Stimulated activated CD4-positive, alpha-beta T cell treated with anti-CD3 and anti-CD28 coated beads, Interleukin-4, amount 100 ng/mL, for 48 hours (primary cell): Measurements from ENCODE around the gene CTSO.
A peak's percentile ranks its signal among the peaks of the same experiment; 100 is the strongest.

Experiments
- DNase-seq, 2 donors: peaks; one replicate each; pipeline ENCODE4 v3.0.0-alpha.2; 2020; ENCODE audit warnings: low read depth in 2 of 2

CTSO gene, protein sequence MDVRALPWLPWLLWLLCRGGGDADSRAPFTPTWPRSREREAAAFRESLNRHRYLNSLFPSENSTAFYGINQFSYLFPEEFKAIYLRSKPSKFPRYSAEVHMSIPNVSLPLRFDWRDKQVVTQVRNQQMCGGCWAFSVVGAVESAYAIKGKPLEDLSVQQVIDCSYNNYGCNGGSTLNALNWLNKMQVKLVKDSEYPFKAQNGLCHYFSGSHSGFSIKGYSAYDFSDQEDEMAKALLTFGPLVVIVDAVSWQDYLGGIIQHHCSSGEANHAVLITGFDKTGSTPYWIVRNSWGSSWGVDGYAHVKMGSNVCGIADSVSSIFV

DNA sequence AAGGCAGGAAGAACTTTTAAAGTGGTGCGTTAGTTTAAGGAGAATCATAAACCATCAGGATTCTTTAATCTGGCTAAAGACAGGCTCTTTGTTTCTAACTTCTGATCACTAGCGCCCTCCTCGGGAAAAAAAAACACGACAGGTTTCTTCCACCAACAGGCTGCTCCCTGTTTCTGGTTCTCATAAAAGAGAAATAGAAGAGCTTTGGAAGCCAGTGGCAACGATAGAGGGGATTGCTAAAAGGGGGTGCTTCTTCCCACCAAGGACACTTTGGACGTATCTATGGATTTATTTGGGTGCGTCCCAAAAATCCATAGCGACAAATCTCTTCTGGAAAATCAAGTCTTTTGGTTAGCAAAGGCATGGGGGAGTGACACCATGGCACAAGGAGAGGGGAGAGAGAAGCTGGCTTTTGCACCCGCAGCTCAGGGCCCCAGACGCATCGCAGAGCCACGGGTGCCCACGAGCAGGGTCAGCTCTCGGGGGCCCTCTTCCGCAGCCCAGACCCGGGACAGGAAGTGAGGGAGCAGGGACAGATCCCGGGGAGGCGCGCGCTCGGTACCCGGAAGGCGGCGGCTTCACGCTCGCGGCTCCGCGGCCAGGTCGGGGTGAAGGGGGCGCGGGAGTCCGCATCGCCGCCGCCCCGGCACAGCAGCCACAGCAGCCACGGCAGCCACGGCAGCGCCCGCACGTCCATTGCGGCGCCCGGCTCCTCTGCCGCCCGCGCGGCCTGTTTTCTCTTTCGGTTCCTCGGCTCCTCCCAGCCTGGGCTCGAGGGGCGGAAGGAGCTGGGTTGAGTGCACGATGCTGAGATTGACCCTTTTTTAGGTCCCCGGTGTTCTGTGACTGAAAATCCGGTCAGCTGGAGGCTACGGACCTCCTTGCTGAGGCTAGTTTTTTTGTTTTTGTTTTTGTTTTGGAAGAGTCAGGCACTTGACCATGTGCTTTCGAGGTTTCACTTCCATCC lies at the start of gene CTSO:
Gene CTSO, minus strand, starts transcription at position 716 of the 967 bp plus-strand sequence. Its CDS starts 19 bp downstream, at position 697.
- DNase-seq = peak; percentile 51 to 58

DNA sequence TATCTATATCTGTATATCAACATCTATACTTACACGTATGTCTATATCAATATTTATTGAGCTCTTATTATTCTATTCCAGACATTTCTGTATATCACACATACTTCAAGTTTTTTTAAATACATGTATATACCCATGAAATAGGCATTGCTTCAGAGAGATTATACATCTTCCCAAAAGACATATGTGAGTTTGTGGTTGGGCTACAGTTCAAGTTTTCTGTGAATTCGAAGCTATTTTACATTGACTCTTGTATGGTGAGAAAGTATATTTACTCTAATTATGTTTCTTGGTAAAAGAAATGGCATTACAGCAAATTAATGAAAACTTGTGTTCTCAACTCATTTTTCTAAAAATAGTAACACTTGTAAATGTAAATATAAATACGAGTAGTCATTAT lies 46.8 kb upstream of the CTSO start:
- no peak for DNase-seq

DNA sequence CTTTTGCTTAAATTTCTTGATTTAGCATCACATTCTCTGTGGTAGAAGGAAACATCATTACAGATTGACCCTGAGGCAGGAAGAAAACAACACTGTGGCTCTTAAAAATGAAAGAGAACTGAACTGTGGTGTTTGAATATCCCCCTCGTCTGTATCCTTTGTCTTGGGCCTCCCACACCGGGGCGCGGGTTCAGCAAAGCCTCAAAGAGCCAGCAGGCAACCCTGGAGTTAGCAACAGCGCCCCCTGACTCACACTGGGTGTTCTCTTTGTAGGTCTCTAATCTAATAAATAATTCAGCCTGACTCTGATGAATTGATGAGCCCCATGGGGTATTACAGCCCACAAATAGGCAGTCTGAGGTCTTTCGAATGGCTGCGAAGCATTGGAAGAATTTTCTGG lies 46.1 kb upstream of the CTSO start:
- DNase-seq = no peak

DNA sequence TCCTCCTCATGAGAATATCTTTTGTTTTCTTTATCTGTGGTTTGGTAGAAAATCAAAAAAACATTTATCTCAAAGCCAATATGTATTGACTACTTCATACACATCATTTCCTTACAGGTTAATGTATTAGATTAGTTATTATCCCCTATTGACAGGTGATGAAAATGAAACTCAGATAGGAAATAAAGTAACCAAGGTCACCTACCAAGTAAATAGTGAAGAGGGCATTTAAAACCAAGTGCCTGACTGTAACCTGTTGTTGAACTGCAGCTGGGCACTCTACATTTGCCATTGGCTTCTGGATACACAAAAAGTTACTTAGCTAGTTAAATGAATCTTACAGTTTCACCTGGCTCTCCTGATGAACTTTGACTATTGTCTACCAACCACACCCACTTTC lies 41.4 kb upstream of the CTSO start:
- DNase-seq = no peak

DNA sequence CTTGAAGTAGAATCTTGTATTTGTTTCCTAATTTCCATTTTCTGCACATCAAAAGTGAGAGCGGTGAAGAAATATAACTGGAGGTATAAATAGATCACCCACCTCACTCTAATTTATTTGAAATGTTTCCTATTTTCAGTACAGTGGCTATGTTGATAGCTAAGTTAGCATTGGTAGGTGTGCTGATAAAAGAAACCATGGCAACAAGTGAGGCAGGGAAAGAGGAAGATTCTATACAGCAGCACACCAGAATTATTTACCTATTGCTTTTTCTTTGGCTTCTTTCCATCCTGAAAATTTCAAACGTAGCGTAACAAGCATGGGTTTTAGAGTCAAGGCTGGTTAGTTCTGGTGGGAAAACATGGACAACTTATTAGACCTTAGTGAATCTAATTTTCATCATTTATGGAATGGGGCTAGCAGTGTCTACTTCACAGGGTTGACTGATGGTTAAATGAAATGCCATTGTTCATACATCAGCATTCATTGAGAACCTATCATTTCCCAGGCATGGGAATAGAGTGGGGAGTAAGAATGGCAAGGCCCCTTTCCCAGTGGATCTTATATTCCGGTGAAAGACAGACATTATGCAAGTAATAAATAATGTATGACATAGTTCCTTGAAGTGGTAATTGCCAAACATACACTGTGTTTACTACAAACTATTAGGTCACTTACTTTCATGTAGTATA lies 30.6 kb upstream of the CTSO start:
- no peak for DNase-seq

DNA sequence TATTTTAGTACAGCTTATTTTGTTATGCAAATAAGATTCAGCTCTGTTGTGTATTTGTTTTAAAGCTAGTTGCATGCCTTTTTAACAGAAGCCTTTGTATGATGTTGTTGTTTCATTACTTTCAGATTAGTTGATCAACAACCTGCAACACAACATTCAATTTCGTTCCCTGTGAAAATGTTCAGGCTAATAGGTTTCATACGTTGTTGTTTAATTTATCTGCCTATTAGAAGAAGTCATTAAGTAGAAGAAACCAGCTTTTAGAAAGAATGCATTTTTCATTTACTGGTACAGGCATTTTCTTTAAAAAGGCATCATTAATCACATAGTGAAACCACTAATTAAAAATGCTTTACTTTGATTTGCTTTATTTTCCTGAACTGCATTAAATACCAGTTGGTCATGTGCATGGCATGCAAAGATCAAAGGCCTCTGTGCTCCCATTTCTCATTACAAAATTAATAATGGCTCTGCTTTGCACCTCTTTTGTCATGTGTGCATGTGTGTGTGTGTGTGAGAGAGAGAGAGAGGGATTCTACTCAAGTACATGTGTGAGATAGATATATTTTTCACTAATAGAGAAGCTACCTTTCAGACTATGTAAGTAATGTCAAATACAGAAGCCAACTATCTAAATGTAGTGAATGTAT lies 29.2 kb upstream of the CTSO start:
- no peak for DNase-seq

DNA sequence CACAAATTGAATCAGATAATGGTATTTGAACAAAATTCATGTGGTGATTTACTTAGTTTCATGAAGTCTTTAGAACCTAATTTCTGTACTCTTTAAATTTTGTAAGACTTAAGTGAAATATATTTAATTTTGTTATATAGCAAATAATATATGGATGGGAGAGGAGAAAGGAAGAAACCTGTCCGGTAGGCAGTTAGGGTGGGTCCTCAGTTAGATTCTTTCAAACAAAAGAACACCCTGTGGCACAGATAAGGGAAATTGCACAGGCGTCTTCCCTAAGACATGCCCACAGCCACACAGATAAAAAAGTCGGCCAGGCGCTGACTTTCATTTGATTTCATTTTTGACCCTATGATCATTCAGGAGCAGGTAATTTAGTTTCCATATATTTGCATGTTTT lies 25.1 kb upstream of the CTSO start:
- DNase-seq = no peak

DNA sequence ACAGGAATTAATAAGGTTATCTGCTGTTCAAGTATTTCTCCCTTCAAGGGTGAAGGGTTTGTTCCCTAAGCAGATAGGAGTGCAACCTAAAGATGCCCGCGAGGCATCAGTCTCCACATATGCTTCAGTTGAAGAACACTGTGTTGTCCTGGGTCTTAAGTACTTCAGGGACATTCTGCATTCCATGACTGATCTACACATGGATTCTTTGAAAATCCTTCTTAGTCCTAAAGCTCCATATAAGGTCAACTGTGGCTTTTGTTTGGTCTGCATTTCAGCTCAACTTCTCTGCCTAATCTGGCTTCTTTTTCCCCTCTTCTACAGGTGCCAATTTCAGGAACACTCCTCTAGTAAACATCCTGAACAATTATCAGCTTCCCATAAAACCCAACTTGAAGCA lies 21.8 kb upstream of the CTSO start:
- no peak for DNase-seq

DNA sequence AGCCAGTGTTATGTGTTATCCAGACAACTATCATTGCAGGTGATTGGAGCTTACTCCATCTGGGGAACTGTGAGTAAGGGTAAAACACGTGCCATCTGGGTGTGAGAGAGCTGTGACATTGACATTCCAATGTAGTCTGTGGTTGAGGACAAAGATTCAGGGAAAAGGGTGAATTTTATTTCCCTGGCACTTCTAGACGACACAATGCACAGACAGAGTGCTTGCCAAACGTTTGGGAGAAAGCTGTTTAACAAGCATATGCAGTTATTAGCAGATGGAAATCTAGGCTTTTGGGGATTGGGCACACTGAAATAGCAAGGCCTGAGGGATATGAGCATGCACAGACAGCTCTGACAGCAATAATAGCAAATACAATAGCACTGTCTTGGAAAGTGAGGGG lies 21.3 kb upstream of the CTSO start:
- no peak for DNase-seq

DNA sequence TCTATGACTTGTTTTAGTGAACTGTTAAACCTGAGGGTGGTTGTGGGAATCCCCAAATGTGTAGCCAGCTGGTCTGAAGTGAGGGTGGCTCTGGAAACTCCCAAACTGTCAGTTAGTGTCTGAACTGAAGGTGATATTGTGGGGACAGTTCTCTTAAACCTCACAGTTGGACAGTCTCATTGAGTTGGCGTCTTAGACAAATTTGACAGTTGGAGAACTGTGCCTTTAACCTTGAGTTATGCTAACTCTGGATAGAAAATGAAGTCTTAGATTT lies 20.7 kb upstream of the CTSO start:
- no peak for DNase-seq

DNA sequence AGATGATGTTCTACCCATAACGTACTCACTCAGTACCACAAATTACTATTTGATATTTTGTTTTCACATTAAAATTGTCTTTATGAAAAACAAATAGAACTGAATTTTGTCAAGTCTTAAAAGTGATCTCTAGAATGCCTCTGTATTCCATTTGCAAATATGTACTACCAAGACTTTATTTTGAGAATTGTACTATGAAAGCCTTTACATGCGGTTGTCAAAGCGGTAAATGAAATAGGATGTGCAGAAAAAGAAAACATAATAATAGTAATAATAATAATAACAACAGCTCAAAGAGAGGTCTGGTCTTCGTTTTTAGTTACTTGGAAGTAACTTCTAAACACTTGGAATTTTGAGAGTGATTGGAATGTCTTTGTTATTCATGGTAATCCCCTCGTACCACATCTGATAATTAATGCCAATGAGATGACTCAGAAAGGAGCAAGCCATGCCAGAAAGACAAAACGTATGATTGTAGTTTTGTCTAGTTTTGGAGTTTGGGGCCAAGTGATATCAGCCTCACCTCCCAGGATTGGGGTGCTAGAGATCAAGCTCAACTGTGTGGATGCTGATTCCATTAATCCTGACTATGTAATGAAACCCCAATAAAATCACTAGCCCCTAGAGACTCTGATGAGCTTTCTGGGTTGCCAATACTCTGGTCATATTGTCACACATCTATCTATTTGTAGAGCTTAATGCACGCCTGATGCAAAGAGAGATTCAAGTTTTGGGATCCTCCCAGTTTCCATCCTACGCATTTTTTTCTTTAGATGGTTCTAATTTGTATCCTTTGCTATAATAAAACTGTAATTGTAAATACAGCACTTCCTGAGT lies 20.2 kb upstream of the CTSO start:
- no peak for DNase-seq

DNA sequence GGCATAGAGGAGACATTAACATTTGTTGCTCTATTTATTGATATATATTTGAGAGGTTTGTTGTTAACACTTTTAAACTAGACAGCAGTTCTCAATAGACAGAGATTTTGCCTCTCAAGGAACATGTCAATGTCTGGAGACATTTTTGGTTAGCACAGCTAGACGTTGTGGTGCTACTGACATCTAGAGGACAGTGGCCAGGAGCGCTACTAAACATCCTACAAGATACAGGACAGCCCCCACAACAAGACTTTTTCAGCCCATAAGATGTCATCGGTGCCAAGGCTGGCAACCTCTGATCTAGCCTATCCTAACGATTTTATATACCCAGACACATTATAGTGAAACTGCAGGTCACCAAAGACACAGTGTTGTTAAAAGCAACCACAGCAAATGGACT lies 18.4 kb upstream of the CTSO start:
- DNase-seq = no peak

DNA sequence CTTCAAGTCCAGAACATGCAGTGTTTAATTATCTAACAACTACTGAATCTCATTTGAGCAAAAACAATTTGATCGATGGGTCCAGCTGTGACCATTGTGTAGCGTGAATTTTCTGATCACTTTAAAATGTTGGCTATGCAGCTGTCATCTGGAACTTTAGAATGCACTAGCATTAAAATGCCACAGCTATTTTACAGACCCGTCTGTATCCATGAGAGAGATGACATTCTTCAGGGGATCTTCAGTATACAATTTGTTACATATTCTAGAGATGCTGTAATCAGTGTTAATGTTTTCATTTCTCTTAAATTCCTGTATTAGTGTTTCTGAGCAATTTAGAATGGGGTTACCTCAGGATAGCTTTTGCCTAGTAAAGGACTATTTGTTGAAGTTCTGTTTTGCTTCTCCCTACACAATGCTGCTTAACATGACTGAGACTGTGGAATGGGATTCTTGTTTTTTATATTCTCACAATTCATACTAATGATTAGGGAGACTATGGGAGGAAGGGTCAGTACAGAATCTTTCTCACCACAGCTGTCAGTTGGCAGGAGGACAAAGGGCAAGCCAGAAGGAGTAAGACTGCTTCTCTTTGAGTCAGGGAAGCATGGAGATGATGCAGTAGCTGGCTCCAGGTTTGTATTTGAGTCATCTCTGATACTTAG lies 13.2 kb upstream of the CTSO start:
- DNase-seq = no peak

DNA sequence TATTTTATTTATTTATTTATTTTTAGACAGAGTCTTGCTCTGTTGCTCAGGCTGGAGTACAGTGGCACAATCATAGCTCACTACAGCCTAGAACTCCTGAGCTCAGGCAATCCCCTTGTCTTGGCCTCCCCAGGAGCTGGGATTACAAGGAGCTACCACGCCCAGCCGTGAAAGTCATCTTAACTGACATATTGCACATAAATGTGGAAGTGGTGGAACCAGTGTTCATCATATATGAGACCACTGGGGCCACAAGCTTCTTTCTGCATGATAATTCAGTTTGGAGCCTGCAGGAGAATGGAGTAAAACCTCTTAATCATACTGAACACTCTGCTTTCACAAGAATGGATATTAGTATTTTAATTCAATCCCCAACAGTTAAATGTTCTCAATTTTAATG lies 12.5 kb upstream of the CTSO start:
- DNase-seq = no peak

DNA sequence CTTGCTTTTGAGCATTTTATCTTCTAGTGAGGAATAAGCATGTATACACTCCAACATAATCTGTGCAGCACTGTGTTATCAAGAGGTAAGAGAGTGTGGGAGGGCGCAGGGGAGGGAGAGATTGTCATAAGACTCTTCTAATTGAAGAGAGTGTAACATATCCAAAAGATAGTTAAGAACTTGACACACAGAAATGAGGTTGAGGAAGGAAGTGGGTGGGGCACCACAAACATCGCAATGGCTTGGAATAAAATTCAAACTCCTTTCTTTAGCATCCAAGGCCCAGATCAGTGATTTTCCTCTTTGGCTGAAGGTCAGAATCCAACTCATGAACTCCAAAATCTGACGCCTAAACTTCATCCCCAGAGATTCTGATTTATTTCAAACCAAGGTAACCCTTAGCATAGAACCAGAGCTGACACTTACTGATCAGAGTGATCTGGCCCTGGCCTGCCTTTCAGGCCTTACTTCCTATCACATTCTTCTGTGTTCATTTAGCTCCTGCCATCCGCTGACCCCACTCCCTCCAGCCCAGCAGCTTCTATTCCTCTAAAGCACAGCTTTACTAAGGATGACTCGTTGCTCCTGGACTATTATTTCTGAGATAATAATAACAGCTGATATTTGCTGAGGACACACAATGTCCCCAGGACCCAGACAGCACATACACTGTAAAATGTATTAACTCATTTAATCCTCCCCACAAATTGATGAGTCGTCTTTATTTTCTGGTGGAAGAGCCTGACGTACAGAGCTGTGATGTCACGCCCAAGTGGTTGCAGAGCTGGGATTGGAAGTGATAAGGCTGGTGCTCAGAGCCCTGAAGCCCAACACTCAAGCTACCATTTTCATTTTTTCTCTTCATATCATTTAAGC lies 10.6 kb upstream of the CTSO start:
- DNase-seq = no peak

DNA sequence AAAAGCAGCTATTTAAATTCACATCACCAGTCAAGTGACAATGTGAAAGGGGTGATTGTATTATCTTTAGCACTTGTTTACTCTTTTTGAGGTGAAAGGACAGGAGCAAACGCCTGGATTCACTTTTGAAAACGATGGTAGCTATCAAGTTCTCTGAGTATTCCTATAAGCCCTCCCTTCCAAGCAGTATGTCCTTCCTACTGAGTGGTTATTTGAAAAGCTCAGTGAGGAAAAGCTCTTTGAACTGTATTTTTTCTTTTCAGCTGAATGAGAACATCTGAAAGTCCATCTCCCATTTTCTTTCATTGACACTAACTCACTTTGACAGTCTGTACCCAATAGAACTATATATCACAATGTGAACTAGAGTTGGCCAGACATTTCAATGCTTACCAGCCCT lies 9.1 kb upstream of the CTSO start:
- no peak for DNase-seq

DNA sequence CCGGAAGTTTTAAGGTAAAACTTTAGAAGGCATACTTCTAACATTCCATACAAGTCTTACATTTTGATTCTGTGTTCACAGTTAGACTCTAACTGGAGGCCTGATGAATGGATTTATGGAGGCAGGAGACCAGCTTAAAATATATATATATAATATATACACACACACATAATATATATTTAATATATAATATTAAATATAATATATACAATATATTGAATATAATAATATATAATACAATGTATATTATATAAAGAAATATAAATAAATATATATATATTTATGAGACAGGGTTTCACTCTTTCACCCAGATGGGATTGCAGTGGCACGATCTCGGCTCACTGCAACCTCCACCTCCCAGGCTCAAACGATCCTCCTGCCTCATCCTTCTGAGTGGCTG lies 7.9 kb upstream of the CTSO start:
- no peak for DNase-seq

DNA sequence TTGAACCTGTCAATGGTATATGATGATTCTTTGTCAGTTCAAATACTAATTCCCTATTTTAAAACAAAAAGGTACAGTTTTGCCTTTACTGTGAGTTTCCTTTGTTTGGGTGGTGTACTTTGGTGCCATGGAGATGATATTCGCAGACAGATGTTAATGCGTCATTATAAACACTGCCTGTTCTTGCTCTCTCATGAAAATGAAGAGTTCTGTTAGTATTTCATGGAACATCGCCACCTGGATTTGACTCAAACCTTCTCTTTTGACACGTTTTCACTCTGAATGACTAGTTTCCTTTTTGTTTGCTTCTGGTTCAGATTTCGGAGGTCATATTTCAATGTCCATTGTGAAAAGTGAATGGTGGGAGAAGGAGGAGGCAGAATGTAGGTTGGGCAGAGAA lies 6.9 kb upstream of the CTSO start:
- no peak for DNase-seq

DNA sequence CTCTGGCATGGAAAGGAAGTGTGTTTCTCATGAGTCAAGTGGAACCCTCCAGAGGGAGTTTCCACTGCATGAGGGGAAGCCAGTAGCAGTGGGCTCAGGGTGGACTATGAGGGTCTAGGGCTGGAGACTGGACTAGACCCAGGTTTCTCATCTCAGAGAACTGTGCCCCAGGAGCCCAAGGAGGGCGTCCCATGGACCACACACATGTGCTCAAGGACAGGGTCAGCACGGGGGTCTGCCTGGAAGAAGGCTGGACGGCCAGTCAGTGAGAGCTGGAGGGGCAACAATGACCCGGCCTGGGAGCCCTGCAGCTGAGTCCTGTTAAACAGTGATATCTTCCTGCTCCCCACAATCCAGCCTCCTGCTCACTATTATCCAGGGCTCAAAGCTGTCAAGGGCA lies 5.8 kb upstream of the CTSO start:
- DNase-seq = no peak

DNA sequence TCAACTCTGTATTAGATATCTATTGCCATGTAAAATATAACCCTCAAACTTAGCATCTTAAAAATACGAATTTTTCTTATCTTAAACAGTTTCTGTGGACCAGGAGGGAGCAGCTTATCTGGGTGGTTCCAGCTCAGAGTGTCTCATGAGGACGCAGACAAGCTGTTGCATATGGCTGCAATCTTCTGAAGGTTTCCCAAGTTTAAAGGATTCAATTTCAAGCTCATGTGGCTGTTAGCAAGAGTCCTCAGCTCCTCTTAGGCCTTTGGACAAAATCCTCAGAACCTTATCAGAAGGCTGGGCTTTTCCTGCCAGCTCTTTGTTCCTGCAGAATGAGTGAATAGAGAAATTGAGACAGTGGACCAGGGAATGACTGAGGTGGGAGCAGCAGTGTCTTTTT lies 2.8 kb upstream of the CTSO start:
- no peak for DNase-seq
